Measurements from ENCODE around the gene PDE4B.

PDE4B gene

GRCh38 chr1:66285618-66286270 is 493.0 kb downstream of the PDE4B start:
- DNase-seq (ENCODE audit: low spot score): no peak

- no peak for DNase-seq (ENCODE audit: low spot score)
Measured at GRCh38 chr1:66286307-66286706, 493.6 kb downstream of the PDE4B start.

- peak; percentile 43 for DNase-seq (ENCODE audit: low spot score)
Measured at GRCh38 chr1:66288048-66288447, 495.4 kb downstream of the PDE4B start.

GRCh38 chr1:66290761-66291530 is 498.3 kb downstream of the PDE4B start:
- no peak for DNase-seq (ENCODE audit: low spot score)

GRCh38 chr1:66291531-66291864 is 498.8 kb downstream of the PDE4B start:
- no peak for DNase-seq (ENCODE audit: low spot score)

- DNase-seq (ENCODE audit: low spot score): no peak
Measured at GRCh38 chr1:66292305-66292704, 499.6 kb downstream of the PDE4B start.

- DNase-seq (ENCODE audit: low spot score): no peak
Measured at GRCh38 chr1:66292944-66293343, 500.2 kb downstream of the PDE4B start.

GRCh38 chr1:66294707-66295370 is 502.1 kb downstream of the PDE4B start:
- DNase-seq (ENCODE audit: low spot score): no peak

- DNase-seq (ENCODE audit: low spot score): no peak
Measured at GRCh38 chr1:66295803-66296202, 503.1 kb downstream of the PDE4B start.

GRCh38 chr1:66296370-66296769 is 503.7 kb downstream of the PDE4B start:
- DNase-seq (ENCODE audit: low spot score): no peak

- no peak for DNase-seq (ENCODE audit: low spot score)
Measured at GRCh38 chr1:66296951-66297350, 504.3 kb downstream of the PDE4B start.

GRCh38 chr1:66298464-66298863 is 505.8 kb downstream of the PDE4B start:
- DNase-seq (ENCODE audit: low spot score): no peak

GRCh38 chr1:66300280-66300971 is 507.7 kb downstream of the PDE4B start:
- no peak for DNase-seq (ENCODE audit: low spot score)

GRCh38 chr1:66300972-66301451 is 508.3 kb downstream of the PDE4B start:
- DNase-seq (ENCODE audit: low spot score): peak; percentile 62

GRCh38 chr1:66302184-66302742 is 509.6 kb downstream of the PDE4B start:
- no peak for DNase-seq (ENCODE audit: low spot score)

GRCh38 chr1:66302815-66303214 is 510.1 kb downstream of the PDE4B start:
- DNase-seq (ENCODE audit: low spot score): peak; percentile 35

- no peak for DNase-seq (ENCODE audit: low spot score)
Measured at GRCh38 chr1:66303646-66304045, 511.0 kb downstream of the PDE4B start.

GRCh38 chr1:66304128-66304527 is 511.4 kb downstream of the PDE4B start:
- DNase-seq (ENCODE audit: low spot score): no peak

GRCh38 chr1:66305927-66306326 is 513.2 kb downstream of the PDE4B start:
- DNase-seq (ENCODE audit: low spot score): no peak

- DNase-seq (ENCODE audit: low spot score): no peak
Measured at GRCh38 chr1:66309006-66309741, 516.5 kb downstream of the PDE4B start.

GRCh38 chr1:66311092-66311491 is 518.4 kb downstream of the PDE4B start:
- no peak for DNase-seq (ENCODE audit: low spot score)
